ENCODE measurements around the gene AP3B2.
"Not testable (repeated sequence)": the region's sequence is repeated elsewhere in the genome, so short reads cannot be mapped to it uniquely, and the experiment has no call there.

The AP3B2 gene, protein sequence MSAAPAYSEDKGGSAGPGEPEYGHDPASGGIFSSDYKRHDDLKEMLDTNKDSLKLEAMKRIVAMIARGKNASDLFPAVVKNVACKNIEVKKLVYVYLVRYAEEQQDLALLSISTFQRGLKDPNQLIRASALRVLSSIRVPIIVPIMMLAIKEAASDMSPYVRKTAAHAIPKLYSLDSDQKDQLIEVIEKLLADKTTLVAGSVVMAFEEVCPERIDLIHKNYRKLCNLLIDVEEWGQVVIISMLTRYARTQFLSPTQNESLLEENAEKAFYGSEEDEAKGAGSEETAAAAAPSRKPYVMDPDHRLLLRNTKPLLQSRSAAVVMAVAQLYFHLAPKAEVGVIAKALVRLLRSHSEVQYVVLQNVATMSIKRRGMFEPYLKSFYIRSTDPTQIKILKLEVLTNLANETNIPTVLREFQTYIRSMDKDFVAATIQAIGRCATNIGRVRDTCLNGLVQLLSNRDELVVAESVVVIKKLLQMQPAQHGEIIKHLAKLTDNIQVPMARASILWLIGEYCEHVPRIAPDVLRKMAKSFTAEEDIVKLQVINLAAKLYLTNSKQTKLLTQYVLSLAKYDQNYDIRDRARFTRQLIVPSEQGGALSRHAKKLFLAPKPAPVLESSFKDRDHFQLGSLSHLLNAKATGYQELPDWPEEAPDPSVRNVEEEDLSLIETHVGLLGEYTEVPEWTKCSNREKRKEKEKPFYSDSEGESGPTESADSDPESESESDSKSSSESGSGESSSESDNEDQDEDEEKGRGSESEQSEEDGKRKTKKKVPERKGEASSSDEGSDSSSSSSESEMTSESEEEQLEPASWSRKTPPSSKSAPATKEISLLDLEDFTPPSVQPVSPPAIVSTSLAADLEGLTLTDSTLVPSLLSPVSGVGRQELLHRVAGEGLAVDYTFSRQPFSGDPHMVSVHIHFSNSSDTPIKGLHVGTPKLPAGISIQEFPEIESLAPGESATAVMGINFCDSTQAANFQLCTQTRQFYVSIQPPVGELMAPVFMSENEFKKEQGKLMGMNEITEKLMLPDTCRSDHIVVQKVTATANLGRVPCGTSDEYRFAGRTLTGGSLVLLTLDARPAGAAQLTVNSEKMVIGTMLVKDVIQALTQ

DNA sequence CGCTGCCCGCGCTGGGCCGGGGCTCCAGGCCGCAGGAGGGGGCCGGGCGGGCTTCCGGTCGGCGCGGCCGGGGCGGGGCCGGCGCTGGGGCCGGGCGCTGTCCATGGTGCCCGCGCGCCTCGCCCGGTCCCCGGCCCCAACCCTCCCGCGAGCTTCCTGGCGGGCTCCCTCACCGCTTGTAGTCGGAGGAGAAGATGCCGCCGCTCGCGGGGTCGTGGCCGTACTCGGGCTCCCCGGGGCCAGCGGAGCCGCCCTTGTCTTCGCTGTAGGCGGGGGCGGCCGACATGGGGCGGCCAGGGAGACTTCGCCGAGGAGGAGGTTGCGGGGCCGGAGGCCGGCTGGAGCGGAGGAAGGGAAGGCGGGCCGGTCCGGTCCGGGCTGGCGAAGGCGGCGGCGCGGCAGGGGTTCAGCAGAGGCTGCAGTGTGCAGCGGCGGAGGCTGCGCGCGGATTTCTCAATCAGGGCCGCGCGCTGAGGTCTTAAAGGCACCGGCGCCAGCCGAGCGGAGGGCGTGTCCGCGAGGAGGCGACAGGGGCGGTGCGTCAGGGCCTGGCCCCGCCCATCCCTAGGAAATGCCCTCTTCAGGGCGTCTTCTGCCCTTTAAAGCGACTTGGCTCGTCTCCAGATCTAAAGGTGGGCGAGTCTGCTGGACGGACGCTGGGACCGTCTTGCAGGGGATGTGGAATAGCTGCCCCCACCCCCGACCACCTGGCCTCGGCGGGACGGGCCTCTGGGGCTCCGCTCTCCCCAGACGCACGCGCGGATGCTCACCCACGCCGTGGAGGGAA, at the start of gene AP3B2:
Gene AP3B2, minus strand, starts transcription at position 455 of the 787 bp plus-strand sequence. Its CDS starts 169 bp downstream, at position 286.
- peak; percentile 59 for DNase-seq

DNA sequence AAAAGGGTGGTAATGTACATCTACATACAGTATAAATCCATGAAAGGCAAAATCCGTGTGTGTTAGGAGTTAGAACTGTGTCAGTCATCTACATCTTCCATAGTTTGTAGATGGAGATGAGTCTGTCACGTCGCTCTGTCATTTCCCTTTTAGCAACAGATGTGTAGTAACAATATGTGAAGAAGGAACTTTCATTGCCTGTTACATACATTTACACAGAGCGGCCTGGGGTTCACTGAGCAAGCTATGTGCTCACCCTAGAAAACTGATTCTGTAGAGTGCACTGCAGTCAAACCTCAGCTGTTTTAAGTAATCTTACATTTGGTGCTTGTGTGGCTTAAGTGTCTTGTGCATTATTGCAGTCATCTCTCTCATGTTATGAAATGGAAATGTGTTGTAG, 41.6 kb upstream of the AP3B2 start:
- no peak for DNase-seq

DNA sequence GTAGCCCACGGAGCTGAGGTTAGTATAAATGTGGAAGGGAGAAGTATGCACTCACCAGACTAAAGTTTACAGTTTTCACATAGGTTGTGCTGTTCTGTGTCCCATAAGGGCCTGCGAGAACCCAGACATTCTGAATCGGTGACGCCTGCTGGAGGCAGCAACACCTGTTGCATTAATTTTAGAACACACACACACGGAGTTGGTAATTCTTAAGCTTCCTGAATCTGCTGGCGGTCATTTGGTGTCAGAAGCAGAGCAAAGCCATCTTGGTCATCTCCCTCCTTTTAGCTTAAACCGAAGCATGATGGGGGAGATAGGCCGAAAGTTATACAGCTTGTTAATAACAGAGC, 41.1 kb upstream of the AP3B2 start:
- DNase-seq = no peak

DNA sequence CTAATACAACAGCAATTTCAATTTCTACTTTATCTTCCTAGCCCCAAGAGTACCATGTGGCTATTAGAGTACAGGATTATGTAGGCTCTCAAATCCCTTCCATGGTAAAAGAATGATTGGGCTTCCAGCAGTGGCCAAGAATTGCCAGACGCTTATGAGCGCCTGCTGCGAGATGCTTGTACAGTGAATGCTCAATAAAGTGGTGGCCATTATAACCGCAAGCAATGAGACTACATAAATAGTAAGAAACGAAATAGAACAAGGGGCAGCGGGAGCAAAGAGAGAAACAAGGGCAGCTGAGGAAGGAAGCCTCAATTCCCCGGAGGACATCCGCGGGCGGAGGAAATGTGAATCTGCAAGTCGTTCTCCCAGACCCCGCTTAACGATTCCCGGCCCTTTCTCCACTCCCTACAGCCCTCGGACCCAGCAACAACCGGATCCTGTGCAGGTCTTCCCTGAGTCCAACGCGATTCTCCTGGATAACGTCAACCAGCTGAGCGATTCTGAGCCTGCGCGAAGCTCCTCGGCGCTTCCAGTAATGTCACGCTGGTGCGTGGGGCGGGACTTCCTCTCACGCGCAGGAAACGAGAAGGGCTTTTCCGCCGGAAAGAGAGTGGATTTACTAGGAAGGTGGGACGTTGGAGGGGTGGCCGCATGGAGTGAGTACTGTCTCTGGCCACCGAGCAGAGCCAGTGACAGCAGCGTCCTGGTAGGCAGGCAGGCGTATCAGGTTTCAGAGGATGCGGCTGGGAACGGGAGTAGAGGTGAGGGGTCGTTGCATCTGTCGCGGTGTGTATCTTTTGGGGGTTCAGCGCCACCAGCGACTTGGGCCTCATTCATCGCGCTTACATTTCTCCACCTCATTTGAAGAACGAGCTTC, 40.5 kb upstream of the AP3B2 start:
- DNase-seq = peak; percentile 85

DNA sequence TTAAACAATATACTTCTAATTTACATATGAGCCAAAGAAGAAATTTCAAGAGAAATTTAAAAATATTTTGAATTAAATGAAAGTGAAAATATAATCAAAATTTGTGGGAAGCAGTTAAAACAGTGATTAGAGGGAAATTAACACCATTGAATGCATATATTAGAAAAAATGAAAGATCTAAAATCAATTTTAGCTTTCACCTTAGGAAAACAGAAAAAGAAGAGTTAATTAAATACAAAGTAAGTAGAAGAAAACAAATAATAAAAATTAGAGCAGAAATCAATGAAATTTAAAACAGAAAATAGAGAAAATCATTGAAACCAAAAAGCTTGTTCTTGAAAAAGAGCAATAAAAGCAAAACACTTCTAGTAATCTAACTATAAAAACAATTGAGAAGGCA, 38.6 kb upstream of the AP3B2 start:
- no peak for DNase-seq

DNA sequence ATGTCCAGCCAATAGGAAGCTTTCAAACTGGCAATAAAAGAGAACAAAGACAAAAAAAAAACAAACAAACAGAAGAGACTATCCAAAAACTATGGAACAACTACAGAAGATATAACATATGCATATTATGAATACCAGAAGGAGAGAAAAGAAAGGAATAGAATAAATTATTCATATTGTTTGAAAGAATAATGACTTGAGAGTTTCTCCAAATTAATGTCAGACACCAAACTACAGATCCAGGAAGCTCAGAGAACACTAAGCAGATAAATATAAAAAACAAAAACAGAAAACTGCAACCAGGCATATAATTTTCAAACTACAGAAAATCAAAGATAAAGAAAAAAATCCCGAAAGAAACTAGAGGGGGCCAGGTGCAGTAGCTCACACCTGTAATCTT, 34.1 kb upstream of the AP3B2 start:
- no peak for DNase-seq

DNA sequence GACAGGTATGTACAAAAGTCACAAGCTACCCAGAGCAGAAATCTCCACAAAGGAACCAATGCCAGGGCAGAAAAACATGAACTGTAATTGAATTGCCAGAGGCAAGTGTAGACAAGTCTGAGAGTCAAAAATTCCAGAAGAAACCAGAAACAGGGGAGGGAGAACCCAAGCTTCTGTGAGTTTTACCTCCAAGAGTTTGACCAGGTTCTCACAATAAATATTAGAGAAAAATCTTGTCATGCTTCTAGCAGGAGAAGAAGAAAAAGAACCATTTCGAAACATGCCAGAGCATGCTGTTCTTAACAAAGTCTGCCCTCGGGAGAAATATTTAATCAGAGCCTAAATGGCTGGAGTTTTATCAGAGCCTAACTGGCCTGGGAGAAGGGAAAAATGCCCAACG, 32.5 kb upstream of the AP3B2 start:
- no peak for DNase-seq

DNA sequence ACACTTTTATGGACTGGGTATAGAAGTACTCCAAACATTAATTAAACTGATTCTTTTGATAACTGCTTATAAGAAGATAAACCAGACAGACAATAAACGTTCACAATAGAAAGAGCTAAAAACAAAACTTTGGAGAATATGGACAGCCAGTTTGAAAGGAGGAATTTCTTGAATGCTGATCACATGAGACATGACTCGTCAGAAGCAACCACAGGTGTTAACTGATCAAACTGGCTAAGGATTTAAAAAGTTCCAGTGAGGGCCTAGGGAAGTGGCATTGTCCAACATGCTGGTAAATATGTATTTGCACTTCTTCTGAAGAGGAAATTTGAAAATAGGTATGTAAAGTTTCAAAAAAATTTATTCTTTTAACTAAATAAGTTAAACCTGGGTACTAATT, 29.4 kb upstream of the AP3B2 start:
- DNase-seq = no peak

DNA sequence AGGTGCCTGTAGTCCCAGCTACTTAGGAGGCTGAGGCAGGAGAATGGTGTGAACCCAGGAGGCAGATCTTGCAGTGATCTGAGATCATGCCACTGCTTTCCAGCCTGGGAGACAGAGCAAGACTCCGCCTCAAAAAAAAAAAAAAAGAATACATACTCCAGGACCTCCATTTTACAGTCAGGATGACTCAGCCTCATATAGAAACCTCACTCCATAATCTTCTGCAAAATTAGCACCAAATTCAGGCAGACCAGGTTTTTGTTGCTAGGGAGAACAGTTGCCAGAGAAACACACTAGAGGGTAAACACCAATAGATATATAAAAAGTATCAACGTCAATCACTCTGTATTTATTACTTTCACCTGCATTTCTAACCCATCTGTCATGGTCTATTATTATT, 28.3 kb upstream of the AP3B2 start:
- no peak for DNase-seq

DNA sequence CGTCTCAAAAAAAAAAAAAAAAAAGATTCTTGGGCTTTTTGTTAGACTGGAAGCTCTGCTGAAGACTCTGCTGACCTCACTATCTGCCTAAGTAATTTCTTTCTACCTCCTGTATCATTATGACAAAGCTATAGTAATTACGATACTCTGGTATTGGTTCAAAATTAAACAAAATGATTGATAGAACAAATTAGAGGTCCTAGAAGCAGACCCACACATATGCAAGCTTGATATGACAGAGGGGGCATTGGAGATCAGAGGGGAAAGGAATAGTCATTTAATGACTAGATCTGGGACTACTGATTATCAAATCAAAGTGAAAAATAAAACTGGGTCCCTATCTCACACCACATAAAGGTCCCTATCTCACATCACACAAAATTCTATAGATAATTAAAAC, 21.9 kb upstream of the AP3B2 start:
- no peak for DNase-seq

DNA sequence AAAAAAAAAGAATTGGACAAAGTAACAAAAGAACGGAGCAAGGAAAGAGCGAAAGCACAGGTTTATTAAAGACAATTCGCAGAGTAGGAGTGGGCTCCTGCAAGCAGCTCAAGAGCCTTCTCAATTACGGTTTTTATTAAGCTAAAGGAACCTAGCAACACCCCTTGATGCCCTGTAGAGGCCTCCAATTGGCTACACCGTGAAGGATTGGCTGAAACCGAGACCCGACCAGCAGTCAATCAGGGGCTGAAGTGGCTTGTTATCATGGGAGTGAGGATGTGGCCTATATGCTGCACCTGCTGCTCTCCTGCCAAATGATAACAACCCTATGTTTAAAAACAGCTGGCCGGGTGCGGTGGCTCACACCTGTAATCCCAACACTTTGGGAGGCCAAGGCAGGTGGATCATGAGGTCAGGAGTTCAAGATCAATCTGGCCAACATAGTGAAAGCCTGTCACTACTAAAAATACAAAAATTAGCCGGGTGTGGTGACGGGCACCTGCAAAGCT, 20.4 kb upstream of the AP3B2 start:
- DNase-seq = no peak

DNA sequence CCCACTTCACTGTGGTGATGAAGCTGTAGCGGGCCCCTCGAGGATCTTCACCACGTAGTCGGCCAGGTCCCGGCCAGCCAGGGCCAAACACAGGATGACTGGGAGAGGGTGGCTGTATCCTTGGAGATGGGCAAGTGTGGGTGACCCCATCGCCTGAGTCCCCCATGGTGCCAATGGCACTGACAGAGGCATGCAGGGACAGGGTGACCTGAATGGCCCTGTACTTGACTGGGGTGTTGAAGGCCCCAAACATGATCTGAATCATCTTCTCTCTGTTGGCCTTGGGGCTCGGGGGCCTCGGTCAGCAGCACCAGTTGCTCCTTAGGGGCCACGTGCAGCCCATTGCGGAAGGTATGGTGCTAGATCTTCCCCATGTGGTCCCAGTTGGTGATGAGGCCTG, 17.1 kb upstream of the AP3B2 start:
- no peak for DNase-seq

DNA sequence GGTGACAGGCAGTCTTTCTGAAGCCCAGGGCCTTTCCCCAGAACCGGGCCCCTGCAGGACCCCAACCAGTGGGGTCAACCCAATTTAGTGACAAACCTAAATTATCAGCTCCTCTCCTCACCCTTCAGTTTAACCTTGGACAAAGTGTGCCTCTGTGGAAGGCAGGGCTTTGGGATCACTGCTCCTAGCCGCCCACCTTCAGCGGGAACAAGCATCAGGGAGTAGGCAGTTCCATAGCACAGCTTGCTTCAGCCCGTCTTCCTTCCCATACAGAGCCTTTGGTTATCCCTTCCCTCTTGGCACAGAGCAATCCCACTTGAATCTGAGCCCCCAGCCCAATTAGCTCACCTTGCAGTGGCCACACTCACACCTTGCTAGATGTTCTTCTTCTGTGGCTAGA, 5.3 kb upstream of the AP3B2 start:
- no peak for DNase-seq

DNA sequence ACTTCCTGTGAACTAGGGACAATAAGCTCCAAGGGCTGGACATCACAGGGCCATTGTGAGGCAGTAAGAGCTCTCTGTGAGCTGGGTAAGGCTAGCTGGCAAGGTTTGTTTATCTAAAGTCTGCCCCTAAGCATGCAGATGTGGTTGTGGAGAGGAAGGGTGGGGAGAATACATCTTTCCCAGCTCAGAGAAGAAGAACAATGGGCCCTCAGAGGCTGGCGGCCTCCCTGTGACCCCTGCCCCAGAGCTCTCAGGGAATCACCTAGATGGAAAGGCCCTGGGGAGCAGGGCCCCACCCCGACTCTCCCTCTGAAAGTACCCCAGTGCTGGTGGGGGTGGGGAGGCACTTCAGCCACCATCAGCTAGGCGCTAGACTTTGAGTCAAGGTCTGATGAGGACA, 4.3 kb upstream of the AP3B2 start:
- no peak for DNase-seq

DNA sequence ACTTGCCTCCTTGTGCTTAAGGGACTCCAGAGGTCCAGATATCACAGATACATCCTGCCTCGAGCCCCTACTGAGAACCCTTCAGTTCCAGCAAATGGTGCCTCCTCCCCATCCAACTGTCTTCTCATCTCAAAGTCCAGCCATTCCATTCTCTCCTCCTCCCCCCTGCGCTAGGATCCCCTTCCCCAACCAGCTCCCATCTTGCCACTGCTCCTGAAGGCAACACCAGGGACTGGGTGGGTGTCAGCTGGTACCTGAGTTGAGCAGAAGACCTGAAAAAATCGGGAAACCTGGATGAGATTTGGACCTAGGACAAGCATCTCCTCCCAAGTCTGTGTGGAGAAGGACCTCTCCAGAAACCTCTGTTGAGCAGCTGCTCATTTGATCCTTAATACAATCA, 2.4 kb upstream of the AP3B2 start:
- no peak for DNase-seq

DNA sequence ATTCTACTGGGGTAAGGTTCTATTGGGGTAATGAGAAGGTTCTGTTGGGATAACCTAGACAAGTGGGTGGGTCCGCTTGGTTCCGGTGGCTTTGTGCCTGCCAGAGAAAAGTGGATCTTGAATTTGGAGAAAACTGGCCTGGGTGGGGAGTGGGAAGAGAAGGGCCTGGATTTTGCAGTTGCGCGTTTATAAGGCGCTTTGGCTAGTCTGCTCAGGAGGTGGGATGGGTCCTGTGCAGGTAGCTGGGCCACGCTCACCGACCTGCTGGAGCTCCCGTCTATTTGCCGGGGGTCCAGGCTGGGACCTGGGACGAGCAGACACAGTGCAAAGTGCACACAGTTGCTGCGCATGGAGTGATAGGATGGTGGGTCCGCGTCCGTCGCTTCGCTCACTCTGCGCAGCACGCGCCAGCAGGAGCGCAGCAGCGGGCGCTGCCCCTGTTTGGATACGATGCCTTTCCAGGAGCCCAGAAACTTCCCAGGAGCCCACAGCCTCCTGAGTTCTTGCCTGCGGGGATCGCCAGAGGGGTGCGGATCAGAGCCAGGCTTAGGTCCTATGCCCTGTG, 1.3 kb upstream of the AP3B2 start:
- no peak for DNase-seq

DNA sequence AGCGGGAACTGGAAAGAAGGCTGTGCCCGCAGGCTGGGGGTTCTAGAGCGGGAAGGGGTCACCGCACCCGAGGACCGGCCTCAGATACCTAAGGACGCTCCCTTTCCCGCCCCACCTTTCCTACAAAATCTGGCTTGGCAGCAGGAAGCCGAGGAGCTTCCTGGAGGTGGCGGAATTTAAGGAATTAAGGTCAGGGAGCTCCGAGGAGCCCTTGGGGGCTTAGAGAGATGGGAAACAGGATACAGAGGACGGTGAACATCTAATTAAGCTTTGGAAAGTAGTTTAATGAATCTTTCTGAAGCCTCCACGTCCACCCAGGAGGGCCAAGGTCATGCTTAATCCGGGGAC, 507 bp upstream of the AP3B2 start:
- DNase-seq = no peak

DNA sequence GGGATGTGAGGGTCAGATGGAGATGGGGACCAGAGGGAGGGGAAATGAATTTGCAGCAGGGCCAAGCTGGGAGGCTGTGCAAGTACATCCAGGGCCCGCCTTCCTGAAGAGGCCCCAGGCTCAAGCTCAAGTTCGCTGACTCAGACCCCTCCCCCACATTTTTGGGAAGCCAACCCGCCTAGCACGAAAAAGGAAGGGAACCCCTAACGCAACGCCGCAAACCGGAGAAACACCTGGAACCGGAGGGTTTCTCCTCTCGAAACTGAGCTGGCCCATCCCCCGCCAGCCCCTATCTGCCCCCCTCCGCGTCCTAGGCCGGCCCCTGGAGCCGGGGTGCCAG, 624 bp downstream of the AP3B2 start:
- DNase-seq = no peak

DNA sequence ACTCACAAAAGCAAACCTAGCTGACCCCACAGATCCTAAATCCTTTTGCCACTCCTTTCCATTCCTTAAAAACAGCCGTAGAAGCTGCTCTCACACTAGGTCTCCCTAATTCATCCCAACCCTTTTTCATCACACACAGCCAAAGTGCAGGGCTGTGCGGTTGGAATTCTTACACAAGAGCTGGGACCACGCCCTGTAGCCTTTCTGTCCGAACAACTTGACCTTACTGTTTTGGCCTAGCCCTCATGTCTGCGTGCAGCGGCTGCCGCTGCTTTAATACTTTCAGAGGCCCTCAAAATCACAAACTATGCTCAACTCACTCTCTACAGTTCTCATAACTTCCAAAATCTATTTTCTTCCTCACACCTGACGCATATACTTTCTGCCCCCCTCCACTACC, 3.8 kb downstream of the AP3B2 start:
- DNase-seq = not testable (repeated sequence)

DNA sequence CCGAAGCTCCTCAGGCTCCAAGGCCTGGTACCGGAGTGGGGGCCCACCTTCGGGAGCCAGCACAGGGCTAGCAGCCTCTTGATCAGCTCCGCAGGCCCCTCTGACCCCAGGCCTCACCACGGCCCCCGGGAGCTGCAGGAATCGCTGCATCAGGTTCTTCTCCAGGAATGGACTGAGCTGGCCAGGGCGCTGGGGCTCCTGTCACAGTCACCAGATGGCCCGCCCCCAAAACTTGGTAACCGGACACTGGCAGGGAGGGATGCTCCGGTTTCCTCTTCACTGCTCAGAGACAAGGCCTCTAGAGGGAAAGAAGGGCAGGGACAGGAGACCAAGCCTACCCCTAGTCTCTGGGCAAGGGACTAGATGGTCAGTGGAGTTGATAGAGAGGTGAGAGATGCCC, 9.9 kb downstream of the AP3B2 start:
- DNase-seq = no peak

DNA sequence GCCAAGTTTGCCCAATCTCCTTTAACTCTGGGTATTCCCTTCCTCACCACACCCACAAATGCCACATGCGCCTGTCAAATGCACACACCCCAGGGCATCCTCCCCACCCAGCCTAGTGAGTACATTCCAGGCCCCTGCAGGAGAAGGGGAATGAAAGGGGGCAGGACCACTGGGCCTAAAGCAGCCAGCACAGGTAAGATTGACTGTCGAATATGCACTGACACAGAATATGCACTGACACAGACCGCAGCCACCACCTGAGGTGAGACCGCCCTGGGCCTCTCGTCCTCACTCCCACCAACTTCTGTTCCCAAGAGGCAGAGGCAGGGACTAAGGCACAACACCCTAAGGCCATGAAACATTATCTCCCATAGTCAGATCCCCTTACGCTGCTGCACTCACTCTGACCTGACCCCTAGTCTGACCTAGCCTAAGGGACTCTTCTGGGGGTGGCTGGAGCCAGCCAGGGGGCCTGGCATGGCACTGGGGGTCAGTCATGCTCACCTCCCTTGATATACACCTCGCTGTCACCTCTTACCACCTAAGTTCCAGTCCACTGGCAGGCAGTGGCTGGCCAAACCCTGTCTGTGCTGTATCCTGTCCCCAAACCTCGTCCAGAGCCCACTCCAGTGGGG, 10.8 kb downstream of the AP3B2 start:
- no peak for DNase-seq

All from CD4-positive, alpha-beta T cell treated with Interleukin-4 for 4 hours (primary cell).